Astrocyte (in vitro differentiated cells and primary cell): ENCODE measurements around the gene CMYA5. TPM values are rescaled to one million over a fixed set of nuclear protein-coding genes. Genes with fewer than 3 reads are reported as not detected.

Experiments used
- DNase-seq: peaks from one replicate; pipeline ENCODE4 v3.0.0-alpha.2; 2010; ENCODE audit warnings: low read depth
- FAIRE-seq: peaks from 2 replicates; lab custom pipeline; 2011; peaks lifted over from hg19 to GRCh38; lab: Jason Lieb, UNC
- H2AFZ ChIP-seq: 2 replicates; pipeline ENCODE4 v1.6.0; 2012; ENCODE audit warnings: low read depth, low read length, inconsistent platforms
- H3K27ac ChIP-seq: 2 replicates; pipeline ENCODE4 v1.5.1; 2011; ENCODE audit warnings: low read depth, low read length, inconsistent platforms
- H3K27me3 ChIP-seq: 2 replicates; pipeline ENCODE4 v1.6.0; 2011; ENCODE audit warnings: low read length, inconsistent platforms; ENCODE audit not compliant: insufficient read depth
- H3K36me3 ChIP-seq: 2 replicates; pipeline ENCODE4 v1.5.1; 2011; ENCODE audit warnings: low read length, inconsistent platforms; ENCODE audit not compliant: insufficient read depth
- H3K4me1 ChIP-seq: 2 replicates; pipeline ENCODE4 v1.5.1; 2011; ENCODE audit warnings: low read length, inconsistent platforms; ENCODE audit not compliant: insufficient read depth
- H3K4me2 ChIP-seq: 2 replicates; pipeline ENCODE4 v1.6.0; 2012; ENCODE audit warnings: low read length, inconsistent platforms
- H3K4me3 ChIP-seq: 2 replicates; pipeline ENCODE4 v1.5.1; 2011; ENCODE audit warnings: low read depth, mild to moderate bottlenecking, low read length, inconsistent platforms; ENCODE audit not compliant: insufficient read depth
- H3K79me2 ChIP-seq: 2 replicates; pipeline ENCODE4 v1.6.0; 2012; ENCODE audit warnings: mild to moderate bottlenecking, low read length, inconsistent platforms; ENCODE audit not compliant: insufficient read depth
- H3K9ac ChIP-seq: 2 replicates; pipeline ENCODE4 v1.6.0; 2012; ENCODE audit warnings: mild to moderate bottlenecking, low read length, inconsistent platforms
- H3K9me3 ChIP-seq: 2 replicates; pipeline ENCODE4 v1.5.1; 2012; ENCODE audit warnings: low read depth, mild to moderate bottlenecking, low read length, inconsistent platforms; ENCODE audit not compliant: insufficient read depth
- H4K20me1 ChIP-seq: 2 replicates; pipeline ENCODE4 v1.6.0; 2012; ENCODE audit warnings: low read length, inconsistent platforms; ENCODE audit not compliant: insufficient read depth
- H3K27ac Mint-ChIP-seq: one replicate; pipeline ENCODE4 v1.8.0; 2021; ENCODE audit warnings: mild to moderate bottlenecking, mixed read lengths; ENCODE audit not compliant: unreplicated experiment
- H3K27me3 Mint-ChIP-seq: one replicate; pipeline ENCODE4 v1.8.0; 2021; ENCODE audit warnings: low read depth, mixed read lengths; ENCODE audit not compliant: unreplicated experiment
- H3K36me3 Mint-ChIP-seq: one replicate; pipeline ENCODE4 v1.8.0; 2021; ENCODE audit warnings: low read depth, mixed read lengths; ENCODE audit not compliant: unreplicated experiment
- H3K4me1 Mint-ChIP-seq: one replicate; pipeline ENCODE4 v1.8.0; 2021; ENCODE audit warnings: low read depth, mixed read lengths; ENCODE audit not compliant: unreplicated experiment
- H3K4me3 Mint-ChIP-seq: one replicate; pipeline ENCODE4 v1.8.0; 2021; ENCODE audit warnings: mild to moderate bottlenecking, moderate library complexity, mixed read lengths; ENCODE audit not compliant: unreplicated experiment
- H3K9me3 Mint-ChIP-seq: one replicate; pipeline ENCODE4 v1.8.0; 2021; ENCODE audit warnings: mild to moderate bottlenecking, mixed read lengths; ENCODE audit not compliant: unreplicated experiment
- CTCF ChIP-seq: IDR thresholded peaks from 2 replicates; pipeline ENCODE4 v1.5.1; 2011; ENCODE audit warnings: low read depth, mild to moderate bottlenecking, inconsistent platforms, low read length, moderate library complexity; ENCODE audit not compliant: insufficient read depth
- EZH2 ChIP-seq: IDR thresholded peaks from 2 replicates; pipeline ENCODE4 v1.6.1; 2012; ENCODE audit warnings: mild to moderate bottlenecking, low read length, inconsistent platforms; ENCODE audit not compliant: insufficient read depth
- total RNA-seq: library from RNA; stranded (reverse); gene quantifications from 2 replicates; pipeline ENCODE4 v1.2.1, GENCODE V29; 2021

Gene CMYA5
- total RNA-seq, 1 donor from 2014 or later = 1.2 TPM

- DNase-seq (no peak), FAIRE-seq (no peak)
- H3K79me2 ChIP-seq = no peaks in the 10 kb centered on the region
- H3K9me3 ChIP-seq = no peaks in the 10 kb centered on the region
- Mint-ChIP-seq H3K36me3 (no peaks in the 10 kb centered on the region), H3K27ac (no peak overlapping the region), H3K4me1 (no peaks in the 10 kb centered on the region), H3K4me3 (no peak overlapping the region), H3K9me3 (peaks cover 2% of the 10 kb centered on the region), H3K27me3 (no peaks in the 10 kb centered on the region)
- no peaks in the 10 kb centered on the region for H3K4me1 ChIP-seq
- no peak overlapping the region for H2AFZ ChIP-seq
- H3K4me3 ChIP-seq = no peak overlapping the region
- H3K36me3 ChIP-seq = no peaks in the 10 kb centered on the region
- H3K9ac ChIP-seq = no peak overlapping the region
- no peaks in the 10 kb centered on the region for H4K20me1 ChIP-seq
- H3K4me2 ChIP-seq = no peak overlapping the region
- no peak overlapping the region for H3K27ac ChIP-seq
- TF ChIP-seq EZH2 (no peak), CTCF (no peak)
- H3K27me3 ChIP-seq = no peaks in the 10 kb centered on the region
Measured at GRCh38 chr5:79753092-79753491, 63.5 kb downstream of the CMYA5 start.

GRCh38 chr5:79753877-79754645 is 64.4 kb downstream of the CMYA5 start:
- TF ChIP-seq CTCF (no peak), EZH2 (no peak)
- Mint-ChIP-seq H3K9me3 (peaks cover 2% of the 10 kb centered on the region), H3K4me3 (no peak overlapping the region), H3K27me3 (no peaks in the 10 kb centered on the region), H3K4me1 (peaks cover 1% of the 10 kb centered on the region), H3K36me3 (no peaks in the 10 kb centered on the region), H3K27ac (no peak overlapping the region)
- DNase-seq (no peak), FAIRE-seq (no peak)
- no peaks in the 10 kb centered on the region for H3K36me3 ChIP-seq
- H2AFZ ChIP-seq = no peak overlapping the region
- H3K9ac ChIP-seq = no peak overlapping the region
- no peaks in the 10 kb centered on the region for H3K4me1 ChIP-seq
- no peak overlapping the region for H3K27ac ChIP-seq
- H3K4me2 ChIP-seq = no peak overlapping the region
- H3K9me3 ChIP-seq = no peaks in the 10 kb centered on the region
- H3K4me3 ChIP-seq = no peak overlapping the region
- H4K20me1 ChIP-seq = no peaks in the 10 kb centered on the region
- no peaks in the 10 kb centered on the region for H3K79me2 ChIP-seq
- H3K27me3 ChIP-seq = no peaks in the 10 kb centered on the region

- Mint-ChIP-seq H3K4me3 (no peak overlapping the region), H3K4me1 (peaks cover 3% of the 10 kb centered on the region), H3K36me3 (no peaks in the 10 kb centered on the region), H3K27me3 (no peaks in the 10 kb centered on the region), H3K9me3 (peaks cover 2% of the 10 kb centered on the region), H3K27ac (no peak overlapping the region)
- no peak overlapping the region for H3K9ac ChIP-seq
- no peak overlapping the region for H3K4me2 ChIP-seq
- no peaks in the 10 kb centered on the region for H3K79me2 ChIP-seq
- H4K20me1 ChIP-seq = no peaks in the 10 kb centered on the region
- H3K27me3 ChIP-seq = no peaks in the 10 kb centered on the region
- no peaks in the 10 kb centered on the region for H3K36me3 ChIP-seq
- no peaks in the 10 kb centered on the region for H3K4me1 ChIP-seq
- H3K9me3 ChIP-seq = no peaks in the 10 kb centered on the region
- H2AFZ ChIP-seq = no peak overlapping the region
- no peak overlapping the region for H3K4me3 ChIP-seq
- TF ChIP-seq EZH2 = no peak
- no peak for TF ChIP-seq CTCF
- no peak overlapping the region for H3K27ac ChIP-seq
- DNase-seq = no peak
- FAIRE-seq = no peak
Measured at GRCh38 chr5:79754865-79755555, 65.4 kb downstream of the CMYA5 start.
